Activated T-cell treated with anti-CD3 and anti-CD28 coated beads, Interleukin-2, amount 50 U/mL, for 72 hours (primary cell): ENCODE data around the gene PITPNB. TPM values are rescaled to one million over a fixed set of nuclear protein-coding genes. Genes with fewer than 3 reads are reported as not detected.
A peak's percentile ranks its signal among the peaks of the same experiment; 100 is the strongest.

ENCODE experiments used
- ATAC-seq, 2 donors: fragments of 150-1000 bp; cut with Tn5 transposase; replicated peaks in 1 of 2; 2 replicates each; pipeline ENCODE4 v1.10.0; 2021; ENCODE audit warnings: moderate library complexity in 2 of 2, mild to moderate bottlenecking in 1 of 2
- DNase-seq, 2 donors: peaks; one replicate each; pipeline ENCODE4 v3.0.0; 2021 to 2022; ENCODE audit warnings: mixed read lengths in 1 of 2
- H3K27ac Mint-ChIP-seq: one replicate; pipeline ENCODE4 v1.8.0; 2022; ENCODE audit warnings: mild to moderate bottlenecking, moderate library complexity, mixed read lengths
- H3K27me3 Mint-ChIP-seq: one replicate; pipeline ENCODE4 v1.8.0; 2022; ENCODE audit warnings: low read depth, mixed read lengths
- H3K36me3 Mint-ChIP-seq, 2 donors: one replicate each; pipeline ENCODE4 v1.8.0; 2022; ENCODE audit warnings: mixed read lengths in 2 of 2, mild to moderate bottlenecking in 1 of 2; ENCODE audit not compliant: insufficient read depth in 2 of 2
- H3K4me1 Mint-ChIP-seq: one replicate; pipeline ENCODE4 v1.8.0; 2022; ENCODE audit warnings: low read depth, mixed read lengths
- H3K4me3 Mint-ChIP-seq, 2 donors: one replicate each; pipeline ENCODE4 v1.8.0; 2022; ENCODE audit warnings: mild to moderate bottlenecking in 2 of 2, mixed read lengths in 2 of 2, moderate library complexity in 2 of 2
- H3K9me3 Mint-ChIP-seq, 2 donors: one replicate each; pipeline ENCODE4 v1.8.0; 2022; ENCODE audit warnings: mixed read lengths in 2 of 2
- total RNA-seq, 2 donors: library from RNA; stranded (reverse); gene quantifications; one replicate each; pipeline ENCODE4 v1.2.3, GENCODE V29; 2022

Gene PITPNB
- total RNA-seq, 2 donors from 2014 or later, result 97.2 to 102 TPM

GRCh38 chr22:27882507-27883290 is 36.4 kb downstream of the PITPNB start:
- DNase-seq, result no peak
- ATAC-seq, result no peak
- peaks cover 3 to 9% of the 10 kb centered on the region in 2 donors for H3K36me3 Mint-ChIP-seq
- no peaks in the 10 kb centered on the region for H3K27me3 Mint-ChIP-seq
- no peak overlapping the region for H3K4me3 Mint-ChIP-seq
- no peak overlapping the region for H3K27ac Mint-ChIP-seq
- H3K9me3 Mint-ChIP-seq, result no peaks in the 10 kb centered on the region
- peaks cover 20% of the 10 kb centered on the region for H3K4me1 Mint-ChIP-seq

GRCh38 chr22:27881421-27881820 is 37.6 kb downstream of the PITPNB start:
- Mint-ChIP-seq H3K27ac (no peak overlapping the region), H3K9me3 (no peaks in the 10 kb centered on the region), H3K36me3 (peaks cover 3 to 9% of the 10 kb centered on the region in 2 donors)

GRCh38 chr22:27880778-27881394 is 38.2 kb downstream of the PITPNB start:
- Mint-ChIP-seq H3K36me3 (peaks cover 1 to 6% of the 10 kb centered on the region in 2 donors), H3K27me3 (no peaks in the 10 kb centered on the region), H3K9me3 (no peaks in the 10 kb centered on the region), H3K27ac (peak overlapping the region; percentile 58), H3K4me1 (peaks cover 35% of the 10 kb centered on the region), H3K4me3 (no peak overlapping the region)
- DNase-seq, result peak; percentile 21 to 24
- ATAC-seq, result no peak

More at GRCh38 chr22:27881421-27881820, 37.6 kb downstream of the PITPNB start:
- no peak overlapping the region for H3K4me3 Mint-ChIP-seq
- ATAC-seq (no peak), DNase-seq (no peak)
- H3K27me3 Mint-ChIP-seq, result no peaks in the 10 kb centered on the region
- peaks cover 30% of the 10 kb centered on the region for H3K4me1 Mint-ChIP-seq

GRCh38 chr22:27879923-27880322 is 39.1 kb downstream of the PITPNB start:
- Mint-ChIP-seq H3K4me3 (no peak overlapping the region), H3K36me3 (peaks cover 2 to 6% of the 10 kb centered on the region in 2 donors), H3K9me3 (no peaks in the 10 kb centered on the region), H3K27ac (no peak overlapping the region), H3K27me3 (no peaks in the 10 kb centered on the region), H3K4me1 (peaks cover 45% of the 10 kb centered on the region)
- ATAC-seq, result no peak
- DNase-seq, result no peak

- DNase-seq (no peak), ATAC-seq (no peak)
- Mint-ChIP-seq H3K4me1 (peaks cover 52% of the 10 kb centered on the region), H3K27ac (peak overlapping the region; percentile 33), H3K9me3 (no peaks in the 10 kb centered on the region), H3K4me3 (no peak overlapping the region), H3K36me3 (peaks cover 3 to 9% of the 10 kb centered on the region in 2 donors), H3K27me3 (no peaks in the 10 kb centered on the region)
Observed at GRCh38 chr22:27878541-27878940, 40.5 kb downstream of the PITPNB start.

- ATAC-seq, result no peak
- no peaks in the 10 kb centered on the region for H3K9me3 Mint-ChIP-seq
- no peak for DNase-seq
- H3K27ac Mint-ChIP-seq, result peak overlapping the region; percentile 13
- H3K27me3 Mint-ChIP-seq, result no peaks in the 10 kb centered on the region
- peaks cover 3 to 12% of the 10 kb centered on the region in 2 donors for H3K36me3 Mint-ChIP-seq
- H3K4me3 Mint-ChIP-seq, result no peak overlapping the region
- H3K4me1 Mint-ChIP-seq, result peaks cover 52% of the 10 kb centered on the region
Observed at GRCh38 chr22:27877501-27877900, 41.6 kb downstream of the PITPNB start.

GRCh38 chr22:27876684-27877083 is 42.4 kb downstream of the PITPNB start:
- no peak for DNase-seq
- Mint-ChIP-seq H3K36me3 (peaks cover 4 to 12% of the 10 kb centered on the region in 2 donors), H3K4me1 (peaks cover 52% of the 10 kb centered on the region), H3K9me3 (no peaks in the 10 kb centered on the region), H3K27me3 (no peaks in the 10 kb centered on the region), H3K4me3 (no peak overlapping the region), H3K27ac (no peak overlapping the region)
- ATAC-seq, result no peak

- Mint-ChIP-seq H3K36me3 (peaks cover 5 to 14% of the 10 kb centered on the region in 2 donors), H3K9me3 (no peaks in the 10 kb centered on the region), H3K4me1 (peaks cover 52% of the 10 kb centered on the region), H3K27ac (peak overlapping the region; percentile 88), H3K27me3 (no peaks in the 10 kb centered on the region), H3K4me3 (peak overlapping the region in 1 of 2 donors; percentile 3)
- ATAC-seq (no peak), DNase-seq (no peak)
Observed at GRCh38 chr22:27875951-27876350, 43.1 kb downstream of the PITPNB start.

GRCh38 chr22:27874764-27875163 is 44.3 kb downstream of the PITPNB start:
- peaks cover 5 to 18% of the 10 kb centered on the region in 2 donors for H3K36me3 Mint-ChIP-seq
- H3K27ac Mint-ChIP-seq, result peak overlapping the region; percentile 82
- ATAC-seq (peak; percentile 44 to 56), DNase-seq (no peak)
- peaks cover 58% of the 10 kb centered on the region for H3K4me1 Mint-ChIP-seq
- H3K4me3 Mint-ChIP-seq, result peak overlapping the region in 1 of 2 donors; percentile 59
- H3K27me3 Mint-ChIP-seq, result no peaks in the 10 kb centered on the region
- no peaks in the 10 kb centered on the region for H3K9me3 Mint-ChIP-seq

- ATAC-seq, result no peak
- H3K4me3 Mint-ChIP-seq, result no peak overlapping the region
- peaks cover 61% of the 10 kb centered on the region for H3K4me1 Mint-ChIP-seq
- H3K27ac Mint-ChIP-seq, result peak overlapping the region; percentile 82
- H3K36me3 Mint-ChIP-seq, result peaks cover 5 to 18% of the 10 kb centered on the region in 2 donors
- no peaks in the 10 kb centered on the region for H3K9me3 Mint-ChIP-seq
- H3K27me3 Mint-ChIP-seq, result no peaks in the 10 kb centered on the region
- DNase-seq, result no peak
Observed at GRCh38 chr22:27874185-27874584, 44.9 kb downstream of the PITPNB start.

- no peaks in the 10 kb centered on the region for H3K9me3 Mint-ChIP-seq
- no peaks in the 10 kb centered on the region for H3K27me3 Mint-ChIP-seq
- ATAC-seq (no peak), DNase-seq (no peak)
- H3K4me3 Mint-ChIP-seq, result no peak overlapping the region
- no peak overlapping the region for H3K27ac Mint-ChIP-seq
- H3K36me3 Mint-ChIP-seq, result peaks cover 5 to 19% of the 10 kb centered on the region in 2 donors
- H3K4me1 Mint-ChIP-seq, result peaks cover 62% of the 10 kb centered on the region
Observed at GRCh38 chr22:27873472-27873871, 45.6 kb downstream of the PITPNB start.

- no peak for DNase-seq
- no peak overlapping the region for H3K27ac Mint-ChIP-seq
- no peaks in the 10 kb centered on the region for H3K27me3 Mint-ChIP-seq
Observed at GRCh38 chr22:27872488-27872887, 46.6 kb downstream of the PITPNB start.

GRCh38 chr22:27871306-27872014 is 47.6 kb downstream of the PITPNB start:
- H3K36me3 Mint-ChIP-seq, result peaks cover 5 to 22% of the 10 kb centered on the region in 2 donors
- H3K27ac Mint-ChIP-seq, result no peak overlapping the region
- no peaks in the 10 kb centered on the region for H3K27me3 Mint-ChIP-seq
- peaks cover 64% of the 10 kb centered on the region for H3K4me1 Mint-ChIP-seq
- no peak for DNase-seq
- H3K9me3 Mint-ChIP-seq, result no peaks in the 10 kb centered on the region
- ATAC-seq, result no peak
- no peak overlapping the region for H3K4me3 Mint-ChIP-seq

More at GRCh38 chr22:27872488-27872887, 46.6 kb downstream of the PITPNB start:
- H3K4me3 Mint-ChIP-seq, result no peak overlapping the region
- peaks cover 62% of the 10 kb centered on the region for H3K4me1 Mint-ChIP-seq
- H3K36me3 Mint-ChIP-seq, result peaks cover 5 to 22% of the 10 kb centered on the region in 2 donors
- no peak for ATAC-seq
- H3K9me3 Mint-ChIP-seq, result no peaks in the 10 kb centered on the region
